Measurements from ENCODE around the gene SHISA4.

Gene SHISA4

DNA sequence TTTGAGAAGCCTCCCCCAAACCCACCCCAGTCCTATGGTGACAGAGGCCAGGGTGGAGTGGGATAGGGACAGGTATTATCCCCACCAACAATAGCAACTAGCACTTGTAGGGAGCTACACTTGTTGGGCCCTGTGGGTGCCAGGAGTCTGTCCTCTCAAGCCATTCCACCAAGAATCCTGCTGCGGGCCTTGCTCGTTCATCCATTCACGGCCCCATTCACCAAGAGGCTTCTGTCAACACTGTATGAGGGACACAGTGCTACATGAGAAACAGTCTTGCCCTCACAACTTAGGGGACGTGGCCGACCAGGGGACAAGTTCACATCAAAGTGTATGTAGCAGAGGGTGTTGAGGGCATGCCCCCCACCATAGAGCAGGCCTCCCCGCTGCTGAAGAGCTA, 18.9 kb downstream of the SHISA4 start:
- ATAC-seq (replicated peaks; ENCODE audit: extremely low read depth, poor library complexity, severe bottlenecking) = no peak
- H3K4me1 Mint-ChIP-seq = no peaks in the 10 kb centered on the region
- no peak overlapping the region for H3K4me3 Mint-ChIP-seq
- peaks cover 25% of the 10 kb centered on the region for H3K27me3 Mint-ChIP-seq
- no peaks in the 10 kb centered on the region for H3K36me3 Mint-ChIP-seq (ENCODE audit: insufficient read depth)
- no peak overlapping the region for H3K27ac Mint-ChIP-seq (ENCODE audit: low read depth)
- no peak for DNase-seq (ENCODE audit: low spot score in 2 of 2)
- no peaks in the 10 kb centered on the region for H3K9me3 Mint-ChIP-seq

DNA sequence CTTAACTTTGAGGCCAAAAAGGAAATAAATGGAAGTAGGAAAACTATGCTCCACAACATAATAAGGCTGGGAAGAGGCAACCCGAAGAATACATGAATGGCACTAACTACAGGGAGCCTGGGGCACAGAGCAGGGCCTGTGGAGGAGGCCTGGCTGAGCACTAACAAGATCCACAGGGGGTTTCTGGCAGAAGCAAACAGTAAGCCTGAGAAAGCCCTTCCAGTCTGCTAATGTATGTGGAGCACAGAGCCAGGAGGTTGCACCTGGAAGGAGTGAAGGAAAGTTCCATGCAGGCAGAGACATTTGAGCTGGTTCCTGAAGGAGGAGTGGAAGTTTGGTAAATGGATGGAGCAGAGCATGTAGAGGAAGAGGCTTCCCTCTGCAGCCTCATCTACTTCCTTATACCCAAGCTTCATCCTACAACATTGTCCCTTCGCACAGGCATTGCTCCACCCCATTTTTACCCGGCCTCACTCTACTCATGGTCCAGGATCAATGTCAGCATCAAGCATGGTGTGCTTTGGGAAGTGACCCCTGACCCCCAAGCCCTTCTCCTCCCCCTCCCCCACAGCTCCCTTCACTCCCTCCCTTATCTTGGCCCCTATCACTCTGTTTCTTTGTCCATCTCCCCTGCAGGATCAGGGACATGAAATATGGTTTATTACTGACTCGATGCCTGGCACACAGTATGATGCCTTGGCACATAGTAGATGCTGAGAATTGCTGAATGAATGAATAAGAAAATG, 23.3 kb downstream of the SHISA4 start:
- ATAC-seq (replicated peaks; ENCODE audit: extremely low read depth, poor library complexity, severe bottlenecking) (no peak), DNase-seq (ENCODE audit: low spot score in 2 of 2) (no peak)
- Mint-ChIP-seq H3K27ac (ENCODE audit: low read depth) (no peak overlapping the region), H3K36me3 (ENCODE audit: insufficient read depth) (no peaks in the 10 kb centered on the region), H3K4me3 (no peak overlapping the region), H3K27me3 (peaks cover 47% of the 10 kb centered on the region), H3K9me3 (no peaks in the 10 kb centered on the region), H3K4me1 (peaks cover 7% of the 10 kb centered on the region)

DNA sequence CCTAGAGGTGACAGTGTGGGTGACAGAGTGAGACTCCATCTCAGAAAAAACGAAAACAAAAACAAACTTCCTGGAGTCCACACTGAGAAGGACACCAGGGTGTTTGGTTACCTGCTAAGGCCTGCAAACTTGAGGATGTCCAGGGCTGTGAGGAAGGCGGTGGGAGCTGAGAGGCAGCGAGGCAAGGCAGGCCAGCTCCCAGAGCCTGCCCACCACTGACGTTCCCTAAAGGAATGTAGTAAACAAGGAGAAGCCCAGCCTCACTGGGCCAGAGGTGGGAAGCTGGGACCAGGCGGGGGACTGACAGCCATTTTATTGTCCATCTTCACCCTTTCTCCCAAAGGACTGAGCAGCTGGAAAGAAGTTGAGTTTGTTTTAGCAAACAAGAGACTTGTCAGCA, 24.1 kb downstream of the SHISA4 start:
- no peak overlapping the region for H3K4me3 Mint-ChIP-seq
- H3K27ac Mint-ChIP-seq (ENCODE audit: low read depth) = no peak overlapping the region
- H3K9me3 Mint-ChIP-seq = no peaks in the 10 kb centered on the region
- peaks cover 7% of the 10 kb centered on the region for H3K4me1 Mint-ChIP-seq
- DNase-seq (ENCODE audit: low spot score in 2 of 2) (no peak), ATAC-seq (replicated peaks; ENCODE audit: extremely low read depth, poor library complexity, severe bottlenecking) (no peak)
- no peaks in the 10 kb centered on the region for H3K36me3 Mint-ChIP-seq (ENCODE audit: insufficient read depth)
- peaks cover 47% of the 10 kb centered on the region for H3K27me3 Mint-ChIP-seq

- H3K36me3 Mint-ChIP-seq (ENCODE audit: insufficient read depth) = no peaks in the 10 kb centered on the region
- DNase-seq (ENCODE audit: low spot score in 2 of 2) = no peak
- ATAC-seq (replicated peaks; ENCODE audit: extremely low read depth, poor library complexity, severe bottlenecking) = no peak
- H3K4me3 Mint-ChIP-seq = no peak overlapping the region
- H3K4me1 Mint-ChIP-seq = peaks cover 7% of the 10 kb centered on the region
- no peaks in the 10 kb centered on the region for H3K9me3 Mint-ChIP-seq
- H3K27me3 Mint-ChIP-seq = peaks cover 47% of the 10 kb centered on the region
- H3K27ac Mint-ChIP-seq (ENCODE audit: low read depth) = no peak overlapping the region
Observed at GRCh38 chr1:201914456-201915235, 25.9 kb downstream of the SHISA4 start.

GRCh38 chr1:201916649-201917249, 28.1 kb downstream of the SHISA4 start:
- ATAC-seq (replicated peaks; ENCODE audit: extremely low read depth, poor library complexity, severe bottlenecking) = no peak
- DNase-seq (ENCODE audit: low spot score in 2 of 2) = no peak
- no peaks in the 10 kb centered on the region for H3K36me3 Mint-ChIP-seq (ENCODE audit: insufficient read depth)
- no peak overlapping the region for H3K4me3 Mint-ChIP-seq
- H3K27ac Mint-ChIP-seq (ENCODE audit: low read depth) = no peak overlapping the region
- peaks cover 7% of the 10 kb centered on the region for H3K4me1 Mint-ChIP-seq
- peaks cover 47% of the 10 kb centered on the region for H3K27me3 Mint-ChIP-seq
- no peaks in the 10 kb centered on the region for H3K9me3 Mint-ChIP-seq

DNA sequence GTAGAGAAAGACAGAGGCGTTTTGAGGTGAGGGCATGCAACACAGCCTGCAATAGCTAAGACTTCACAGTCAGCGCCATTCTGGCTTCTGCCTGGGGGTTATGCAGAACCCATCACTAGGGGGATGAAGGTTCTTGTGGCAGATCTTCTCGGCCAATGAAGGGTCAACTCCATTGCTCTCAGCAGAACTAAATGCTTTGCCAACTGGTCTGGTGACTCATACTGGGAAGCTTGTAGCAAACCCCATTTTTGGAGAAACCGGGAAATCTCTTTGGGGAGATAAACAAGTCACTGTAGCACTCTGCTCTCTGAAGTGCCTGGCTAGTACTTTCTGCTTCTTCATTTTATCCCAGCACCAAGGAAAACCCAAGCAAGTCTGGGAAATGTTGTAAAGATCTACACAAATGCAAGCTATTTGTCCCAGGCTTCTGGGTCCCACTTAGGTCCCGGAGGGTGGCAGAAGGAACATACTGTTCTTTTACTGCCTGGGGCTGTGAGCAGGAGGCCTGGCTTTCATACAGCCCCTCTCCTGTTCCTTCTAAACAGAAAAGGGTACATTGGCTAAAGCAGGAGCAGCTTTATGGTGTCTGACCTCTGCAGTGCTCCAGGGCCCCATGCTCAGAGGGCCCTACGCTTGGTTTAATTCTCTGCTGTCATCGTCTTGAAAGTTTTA, 28.8 kb downstream of the SHISA4 start:
- H3K27ac Mint-ChIP-seq (ENCODE audit: low read depth) = no peak overlapping the region
- no peak for ATAC-seq (replicated peaks; ENCODE audit: extremely low read depth, poor library complexity, severe bottlenecking)
- no peak for DNase-seq (ENCODE audit: low spot score in 2 of 2)
- H3K9me3 Mint-ChIP-seq = no peaks in the 10 kb centered on the region
- no peaks in the 10 kb centered on the region for H3K36me3 Mint-ChIP-seq (ENCODE audit: insufficient read depth)
- H3K4me3 Mint-ChIP-seq = no peak overlapping the region
- H3K27me3 Mint-ChIP-seq = peaks cover 47% of the 10 kb centered on the region
- H3K4me1 Mint-ChIP-seq = peaks cover 7% of the 10 kb centered on the region

- Mint-ChIP-seq H3K9me3 (no peaks in the 10 kb centered on the region), H3K36me3 (ENCODE audit: insufficient read depth) (no peaks in the 10 kb centered on the region), H3K27me3 (peaks cover 49% of the 10 kb centered on the region), H3K4me1 (peaks cover 7% of the 10 kb centered on the region), H3K27ac (ENCODE audit: low read depth) (no peak overlapping the region), H3K4me3 (no peak overlapping the region)
- no peak for ATAC-seq (replicated peaks; ENCODE audit: extremely low read depth, poor library complexity, severe bottlenecking)
- no peak for DNase-seq (ENCODE audit: low spot score in 2 of 2)
Observed at GRCh38 chr1:201918343-201918742, 29.6 kb downstream of the SHISA4 start.

DNA sequence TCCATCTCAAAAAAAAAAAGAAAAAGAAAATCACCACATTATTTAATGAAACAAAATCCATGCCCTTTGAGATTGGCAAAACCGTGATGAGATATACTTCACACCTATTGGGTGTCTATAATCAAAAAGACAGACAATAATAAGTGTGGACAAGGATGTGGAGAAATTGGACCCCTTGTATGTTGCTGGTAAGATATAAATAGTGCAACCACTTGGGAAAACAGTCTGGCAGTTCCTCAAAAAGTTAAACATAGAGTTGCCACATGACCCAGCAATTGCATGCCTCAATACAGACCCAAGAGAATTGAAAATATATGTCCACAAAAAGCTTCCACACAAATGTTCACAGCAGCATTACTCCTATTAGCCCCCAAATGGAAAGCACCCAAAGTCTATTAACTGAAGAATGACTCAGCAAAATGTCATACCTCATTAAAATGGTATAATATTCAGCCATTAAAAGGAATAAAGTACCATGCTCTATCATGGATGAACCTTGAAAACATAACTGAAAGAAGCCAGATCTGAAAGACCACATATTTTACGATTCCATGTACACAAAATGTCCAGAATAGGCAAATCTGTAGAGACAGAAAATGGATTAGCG, 33.4 kb downstream of the SHISA4 start:
- Mint-ChIP-seq H3K27me3 (peaks cover 36% of the 10 kb centered on the region), H3K36me3 (ENCODE audit: insufficient read depth) (no peaks in the 10 kb centered on the region), H3K9me3 (no peaks in the 10 kb centered on the region), H3K4me1 (no peaks in the 10 kb centered on the region), H3K4me3 (no peak overlapping the region), H3K27ac (ENCODE audit: low read depth) (no peak overlapping the region)
- ATAC-seq (replicated peaks; ENCODE audit: extremely low read depth, poor library complexity, severe bottlenecking) = no peak
- no peak for DNase-seq (ENCODE audit: low spot score in 2 of 2)

DNA sequence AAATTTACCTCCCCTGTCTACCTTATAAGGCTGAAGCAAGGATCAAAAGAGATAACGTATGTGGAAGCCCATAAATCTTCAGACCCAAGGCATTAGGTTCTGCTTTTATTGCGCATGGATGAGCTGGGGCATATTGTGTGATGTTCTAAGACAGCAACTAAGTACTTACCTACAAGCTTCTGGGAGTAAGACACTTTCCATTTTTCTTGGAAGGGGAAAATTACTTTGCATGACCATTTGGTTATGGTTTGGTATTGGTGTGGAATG, 36.5 kb downstream of the SHISA4 start:
- H3K36me3 Mint-ChIP-seq (ENCODE audit: insufficient read depth) = no peaks in the 10 kb centered on the region
- H3K9me3 Mint-ChIP-seq = no peaks in the 10 kb centered on the region
- ATAC-seq (replicated peaks; ENCODE audit: extremely low read depth, poor library complexity, severe bottlenecking) = no peak
- peaks cover 23% of the 10 kb centered on the region for H3K27me3 Mint-ChIP-seq
- no peak overlapping the region for H3K27ac Mint-ChIP-seq (ENCODE audit: low read depth)
- H3K4me1 Mint-ChIP-seq = no peaks in the 10 kb centered on the region
- H3K4me3 Mint-ChIP-seq = no peak overlapping the region
- no peak for DNase-seq (ENCODE audit: low spot score in 2 of 2)

DNA sequence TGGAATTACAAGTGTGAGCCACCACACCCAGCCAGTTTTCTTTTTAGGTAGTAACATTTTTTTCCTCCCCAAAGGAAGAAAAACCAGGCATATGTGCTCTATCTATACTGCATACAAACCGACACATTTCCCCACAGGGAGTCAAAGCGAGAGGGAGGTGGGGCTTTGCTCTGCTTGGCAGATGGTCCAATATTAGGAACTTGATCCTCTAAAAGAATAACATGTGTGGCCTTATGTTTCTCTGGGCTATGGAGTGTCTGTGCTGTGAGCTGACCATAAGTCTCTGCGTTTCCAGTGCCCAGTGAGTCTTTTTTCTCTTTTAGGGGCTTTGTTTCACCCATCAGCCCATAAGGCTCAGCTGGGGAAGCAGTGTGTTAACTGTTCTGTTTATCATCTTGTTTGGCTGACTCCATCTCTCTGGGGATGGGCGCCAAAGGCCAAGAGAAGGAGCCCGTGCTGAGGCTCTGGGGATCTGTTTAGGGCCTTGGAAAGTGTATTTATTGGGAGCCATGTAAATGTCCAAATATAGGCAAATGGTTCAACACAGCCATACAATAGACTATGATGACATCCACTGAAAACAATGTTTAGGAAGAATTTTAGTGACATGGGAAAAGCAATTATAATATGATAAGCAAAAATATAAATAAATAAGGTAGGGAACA, 37.4 kb downstream of the SHISA4 start:
- Mint-ChIP-seq H3K4me1 (no peaks in the 10 kb centered on the region), H3K4me3 (no peak overlapping the region), H3K27ac (ENCODE audit: low read depth) (no peak overlapping the region), H3K27me3 (peaks cover 14% of the 10 kb centered on the region), H3K36me3 (ENCODE audit: insufficient read depth) (no peaks in the 10 kb centered on the region), H3K9me3 (no peaks in the 10 kb centered on the region)
- DNase-seq (ENCODE audit: low spot score in 2 of 2) (no peak), ATAC-seq (replicated peaks; ENCODE audit: extremely low read depth, poor library complexity, severe bottlenecking) (no peak)

DNA sequence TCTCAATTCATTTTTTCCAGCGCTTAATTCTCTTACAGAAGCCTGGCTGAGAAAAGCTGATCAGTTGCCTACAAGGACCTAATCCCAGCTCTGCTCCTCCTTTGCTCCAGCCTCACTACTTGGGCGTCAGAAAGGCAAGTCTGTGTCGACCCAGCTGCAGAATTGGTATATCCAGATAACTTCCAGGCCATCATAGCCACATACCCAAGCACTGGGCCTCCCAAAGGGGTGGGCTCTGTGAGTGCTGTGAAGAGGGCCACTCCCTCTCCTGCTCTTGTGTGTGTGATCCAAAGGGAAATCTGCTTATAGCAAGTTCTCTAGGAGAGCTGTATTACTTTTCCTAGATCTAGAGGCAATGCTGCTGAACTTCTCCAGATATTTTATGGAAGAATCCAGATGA, 39.6 kb downstream of the SHISA4 start:
- H3K36me3 Mint-ChIP-seq (ENCODE audit: insufficient read depth) = no peaks in the 10 kb centered on the region
- no peak overlapping the region for H3K4me3 Mint-ChIP-seq
- H3K27ac Mint-ChIP-seq (ENCODE audit: low read depth) = no peak overlapping the region
- H3K4me1 Mint-ChIP-seq = no peaks in the 10 kb centered on the region
- peaks cover 10% of the 10 kb centered on the region for H3K27me3 Mint-ChIP-seq
- H3K9me3 Mint-ChIP-seq = no peaks in the 10 kb centered on the region
- no peak for ATAC-seq (replicated peaks; ENCODE audit: extremely low read depth, poor library complexity, severe bottlenecking)
- DNase-seq (ENCODE audit: low spot score in 2 of 2) = no peak

DNA sequence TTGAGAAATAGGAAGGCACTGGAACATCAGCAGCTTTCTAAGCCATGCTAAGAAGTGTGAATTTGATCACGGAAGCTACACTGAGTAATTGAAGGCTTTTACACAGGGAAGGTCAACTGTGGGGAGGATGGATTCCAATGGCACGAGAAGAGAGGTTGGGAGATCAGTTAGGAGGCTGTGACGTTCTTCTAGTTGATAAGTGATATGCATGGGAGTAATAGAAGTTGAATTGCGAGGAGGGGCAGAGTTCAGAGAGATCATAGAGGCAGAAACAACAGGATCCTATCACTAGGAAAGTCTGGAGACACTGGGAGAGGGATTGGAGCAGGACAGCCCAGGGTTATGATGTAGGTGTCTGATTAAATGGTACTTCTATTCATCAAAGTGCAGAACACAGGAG, 41.4 kb downstream of the SHISA4 start:
- Mint-ChIP-seq H3K27ac (ENCODE audit: low read depth) (no peak overlapping the region), H3K4me1 (no peaks in the 10 kb centered on the region), H3K4me3 (no peak overlapping the region), H3K9me3 (no peaks in the 10 kb centered on the region), H3K36me3 (ENCODE audit: insufficient read depth) (no peaks in the 10 kb centered on the region), H3K27me3 (no peaks in the 10 kb centered on the region)
- ATAC-seq (replicated peaks; ENCODE audit: extremely low read depth, poor library complexity, severe bottlenecking) (no peak), DNase-seq (ENCODE audit: low spot score in 2 of 2) (no peak)
